HG02763 (cell line): Measurements from ENCODE around the gene ZMYM1.
"Not testable (repeated sequence)": the region's sequence is repeated elsewhere in the genome, so short reads cannot be mapped to it uniquely, and the experiment has no call there.

ENCODE experiments used
- ATAC-seq: cut with Tn5 transposase; IDR thresholded peaks from one replicate; pipeline ENCODE4 v1.9.1; 2021; ENCODE audit warnings: mild to moderate bottlenecking, moderate library complexity; ENCODE audit not compliant: unreplicated experiment

Gene ZMYM1

DNA sequence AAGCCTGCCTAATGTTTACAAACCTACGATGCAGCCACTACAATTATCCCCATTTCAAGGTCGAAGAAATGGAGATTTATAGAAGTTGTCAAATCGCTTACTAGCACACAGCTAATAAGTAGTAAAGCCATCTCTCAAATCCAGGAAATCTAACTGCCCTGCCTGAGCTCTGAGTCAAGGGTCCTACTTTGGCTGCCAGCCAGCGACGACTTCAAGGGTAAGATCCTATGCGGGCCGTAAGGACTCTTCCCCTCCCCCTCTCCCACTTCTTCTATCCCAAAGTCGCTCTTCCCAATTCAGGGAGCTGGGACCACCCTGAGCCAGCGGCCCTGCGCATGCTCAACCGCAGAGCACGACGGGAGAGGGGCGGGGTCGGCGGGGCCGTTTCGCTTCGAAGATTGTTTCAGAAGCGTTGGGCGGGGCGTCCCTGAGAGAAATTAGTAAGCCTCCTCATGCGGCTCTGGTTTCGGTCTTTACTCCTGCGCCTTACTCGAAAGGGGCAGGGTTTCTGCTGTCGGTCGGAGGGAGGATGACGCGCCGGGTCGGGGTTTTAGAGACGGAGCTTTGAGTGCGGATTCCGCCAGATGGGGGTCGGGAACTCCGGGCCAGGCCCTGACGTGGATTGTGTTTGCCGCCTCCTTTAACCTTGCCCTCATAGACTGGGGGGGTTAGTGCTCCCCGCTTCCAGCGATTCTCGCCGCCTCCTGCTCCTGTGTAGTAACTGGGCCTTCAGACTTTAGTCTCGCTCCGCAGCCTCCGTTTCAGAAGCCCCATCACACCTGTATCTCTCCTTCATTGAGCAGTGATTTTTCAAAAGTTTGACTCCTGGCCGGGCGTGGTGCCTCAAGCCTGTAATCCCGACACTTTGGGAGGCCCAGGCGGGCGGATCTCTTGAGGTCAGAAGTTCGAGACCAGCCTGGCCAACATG, at the start of gene ZMYM1:
Gene ZMYM1, plus strand, starts transcription at position 383 of the 928 bp plus-strand sequence. CDS start 14,603 bp downstream, outside the sequence.
- peak; percentile 87 for ATAC-seq

GRCh38 chr1:35029761-35030160, 49.4 kb upstream of the ZMYM1 start:
- no peak for ATAC-seq

GRCh38 chr1:35030338-35030737, 48.8 kb upstream of the ZMYM1 start:
- ATAC-seq, result no peak

DNA sequence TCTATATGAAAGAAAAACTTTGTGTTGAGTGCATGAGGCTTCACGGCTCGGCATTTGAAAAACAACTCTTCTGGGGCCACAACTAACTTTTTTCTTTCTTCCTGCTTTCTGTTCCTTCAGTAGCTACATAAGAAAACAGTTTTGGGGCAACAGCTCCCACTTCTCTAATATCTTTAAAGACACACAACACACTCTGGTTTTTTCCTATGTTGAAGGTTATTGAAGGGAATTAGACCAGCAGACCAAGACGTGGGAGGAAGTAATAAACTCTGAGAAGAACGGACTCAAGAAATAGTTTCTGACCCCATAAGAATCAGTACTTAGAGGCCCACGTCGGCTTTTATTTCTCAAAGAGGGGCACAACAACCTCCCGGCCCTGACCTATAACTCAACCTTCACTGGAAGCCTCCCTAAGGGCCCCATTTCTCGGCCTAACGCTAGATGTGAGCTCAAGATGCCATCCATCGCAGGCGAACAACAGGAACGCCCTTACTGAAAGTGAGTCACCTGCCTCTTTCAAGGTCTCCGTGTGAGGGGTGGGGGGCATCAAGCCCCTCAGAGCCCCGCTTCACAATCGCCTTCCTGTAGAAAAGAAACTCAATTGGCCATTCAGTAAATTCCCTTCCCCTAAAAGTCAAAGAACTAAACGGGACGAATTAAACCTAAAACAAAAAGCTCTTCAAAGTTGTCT, 48.3 kb upstream of the ZMYM1 start:
- ATAC-seq, result no peak

DNA sequence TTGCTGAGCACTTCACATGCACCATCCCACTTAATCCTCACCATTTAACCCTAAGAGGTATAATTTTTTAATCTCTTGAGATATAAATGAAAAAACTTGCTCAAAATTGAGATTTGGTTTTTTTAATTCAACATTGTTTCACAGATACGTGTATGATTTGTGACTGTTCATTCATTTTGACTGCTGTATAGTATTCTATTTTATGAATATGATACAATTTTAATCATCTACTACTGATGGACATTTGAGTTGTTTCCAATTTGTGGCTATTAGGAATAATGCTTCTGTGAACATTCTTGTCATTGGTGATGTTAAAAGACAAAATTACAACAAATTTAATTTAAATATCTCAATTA, 46.8 kb upstream of the ZMYM1 start:
- no peak for ATAC-seq

DNA sequence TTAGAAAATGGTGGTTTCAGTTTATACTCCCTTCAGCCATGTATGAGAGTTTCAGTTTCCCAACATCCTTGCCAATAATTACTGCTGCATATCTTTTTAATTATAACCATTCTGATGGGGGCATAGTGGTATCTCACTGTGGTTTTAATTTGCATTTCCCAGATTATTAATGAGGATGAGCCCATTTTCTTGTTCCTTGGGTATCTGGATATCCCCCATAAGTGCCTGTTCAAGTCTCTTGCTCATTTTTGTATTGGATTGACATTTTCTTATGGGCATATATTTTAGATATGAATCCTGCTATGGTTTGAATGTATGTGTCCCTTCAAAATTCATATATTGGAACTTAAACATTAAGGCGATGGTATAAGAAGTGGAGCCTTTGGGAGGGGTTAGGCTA, 45.8 kb upstream of the ZMYM1 start:
- no peak for ATAC-seq

DNA sequence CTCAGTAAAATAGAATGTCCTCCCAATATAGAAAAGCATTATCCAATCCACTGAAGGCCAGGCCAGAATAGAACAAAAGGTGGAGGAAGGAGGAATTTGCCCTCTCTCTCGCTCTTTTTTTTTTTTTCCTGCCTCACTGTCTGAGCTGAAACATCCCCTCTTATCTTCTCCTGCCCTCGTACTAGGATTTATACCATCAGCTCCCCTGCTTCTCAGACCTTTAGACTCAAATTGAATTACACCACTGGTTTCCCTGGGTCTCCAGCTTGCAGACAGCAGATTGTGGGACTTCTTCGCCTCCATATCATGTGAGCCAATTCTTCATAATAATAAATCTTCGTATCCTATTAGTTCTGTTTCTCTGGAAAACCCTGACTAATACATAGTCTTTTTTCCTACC, 42.6 kb upstream of the ZMYM1 start:
- no peak for ATAC-seq

- ATAC-seq, result no peak
These were observed 42.0 kb upstream of the ZMYM1 start for GRCh38 chr1:35037206-35037605.

GRCh38 chr1:35038723-35039122, 40.5 kb upstream of the ZMYM1 start:
- ATAC-seq, result no peak

- ATAC-seq, result no peak
These were observed 35.7 kb upstream of the ZMYM1 start for GRCh38 chr1:35043498-35043897.

DNA sequence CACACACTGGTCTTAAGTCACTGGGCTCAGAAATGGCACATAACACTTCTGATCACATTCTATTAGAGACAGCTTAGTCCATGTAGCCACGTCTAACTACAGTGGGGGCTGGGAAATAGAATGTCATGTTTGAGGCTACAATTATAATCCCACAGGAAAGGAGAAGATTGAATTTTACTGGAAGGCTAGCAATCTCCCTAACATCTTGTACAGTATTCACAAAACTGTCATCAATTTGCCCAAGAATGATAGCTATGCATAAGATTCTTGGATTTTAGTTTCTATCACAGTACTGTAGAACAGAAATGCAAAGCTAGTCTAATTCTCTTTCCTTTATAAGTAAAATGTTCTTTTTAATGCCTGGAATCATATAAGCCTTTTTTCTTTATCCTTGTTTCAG, 34.8 kb upstream of the ZMYM1 start:
- ATAC-seq, result no peak

DNA sequence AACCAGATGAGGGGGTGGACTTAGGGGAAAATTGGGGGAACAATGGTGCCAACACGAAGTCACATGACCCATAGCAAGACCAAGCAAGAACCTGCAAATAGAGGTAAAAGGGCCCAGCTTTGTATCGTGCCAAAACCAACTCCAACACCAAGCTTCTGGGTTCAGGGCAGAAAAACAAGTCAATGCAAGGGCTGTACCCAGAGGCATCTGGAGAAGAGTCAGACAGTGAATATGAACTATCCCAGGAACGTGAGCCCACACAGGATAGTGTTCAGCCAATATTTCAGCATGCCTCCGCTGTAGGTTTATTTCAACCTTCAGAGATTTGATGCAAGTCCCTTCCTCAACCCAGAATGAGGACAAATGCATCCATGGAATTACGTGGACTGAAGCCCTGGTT, 32.5 kb upstream of the ZMYM1 start:
- no peak for ATAC-seq

- no peak for ATAC-seq
These were observed 31.9 kb upstream of the ZMYM1 start for GRCh38 chr1:35047188-35047858.

GRCh38 chr1:35049116-35049515, 30.1 kb upstream of the ZMYM1 start:
- ATAC-seq, result no peak

GRCh38 chr1:35053433-35053832, 25.8 kb upstream of the ZMYM1 start:
- ATAC-seq, result no peak

GRCh38 chr1:35054282-35054681, 24.9 kb upstream of the ZMYM1 start:
- ATAC-seq, result not testable (repeated sequence)

DNA sequence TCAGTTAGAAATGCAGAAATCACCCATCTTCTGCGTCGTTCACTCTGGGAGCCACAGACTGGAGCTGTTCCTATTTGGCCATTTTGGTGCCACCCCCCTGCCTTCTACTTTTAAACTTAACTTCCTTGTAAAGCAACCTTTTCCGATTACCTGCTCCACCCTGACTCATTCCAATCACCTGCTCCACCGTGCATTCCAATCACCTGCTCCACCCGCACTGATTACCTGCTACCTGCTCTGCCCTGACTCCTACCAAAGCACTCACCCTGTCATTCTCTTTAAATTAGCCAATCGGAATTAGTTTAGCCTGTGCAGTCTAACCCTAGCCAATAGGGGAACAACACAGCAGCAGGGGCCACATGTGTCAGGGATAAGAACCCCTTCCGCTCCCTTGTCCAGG, 20.9 kb upstream of the ZMYM1 start:
- not testable (repeated sequence) for ATAC-seq

DNA sequence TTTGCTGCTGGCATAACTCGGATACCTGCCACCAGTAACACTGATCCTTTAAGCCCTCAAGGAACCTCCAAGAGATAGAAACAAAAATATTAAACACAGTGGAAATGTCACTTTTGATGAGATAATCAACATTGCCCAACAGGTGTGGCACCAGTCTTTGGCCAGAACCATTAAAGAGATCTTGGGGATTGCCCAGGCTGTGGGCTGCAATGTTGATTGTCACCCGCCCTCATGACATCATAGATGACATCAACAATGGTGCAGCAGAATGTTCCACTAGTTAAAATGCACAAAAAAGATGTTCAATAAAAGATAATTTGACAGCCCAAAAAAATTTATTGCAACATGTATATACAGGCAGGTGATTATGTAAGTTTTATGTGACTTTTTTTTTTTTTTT, 20.2 kb upstream of the ZMYM1 start:
- no peak for ATAC-seq

GRCh38 chr1:35062518-35063196, 16.5 kb upstream of the ZMYM1 start:
- ATAC-seq, result no peak

DNA sequence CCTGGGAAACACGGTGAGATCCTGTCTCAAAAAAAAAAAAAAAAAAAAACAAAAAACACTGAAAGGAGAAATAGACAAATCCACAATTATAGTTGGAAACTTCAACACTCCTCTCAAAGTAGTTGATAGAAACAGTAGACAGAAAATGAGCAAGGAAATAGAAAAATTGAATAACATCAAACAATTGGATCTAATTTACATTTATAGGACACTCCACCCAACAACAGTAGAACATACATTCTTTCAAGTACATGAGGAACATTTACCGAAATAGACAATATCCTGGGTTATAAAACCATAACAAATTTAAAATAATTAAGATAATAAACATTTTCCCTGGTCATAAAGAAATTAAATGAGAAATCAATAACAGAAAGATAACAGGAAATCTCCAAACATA, 14.9 kb upstream of the ZMYM1 start:
- no peak for ATAC-seq

- no peak for ATAC-seq
These were observed 9.4 kb upstream of the ZMYM1 start for GRCh38 chr1:35069746-35070145.
